AG04449 (cell line): Measurements from ENCODE around the gene BAHCC1.

Experiments
- CTCF ChIA-PET: fragments of 350-600 bp; formaldehyde crosslinking; extraction: SDS; loops from one replicate; lab custom pipeline; 2021; ENCODE audit warnings: antibody characterized with exemption; lab: Yijun Ruan, JAX
- POLR2A ChIA-PET: fragments of 400-600, 350-600 bp; formaldehyde crosslinking; extraction: SDS; loops from one replicate; lab custom pipeline; 2020; ENCODE audit warnings: antibody characterized with exemption, inconsistent platforms; lab: Yijun Ruan, JAX
- DNase-seq: peaks from one replicate; pipeline ENCODE4 v3.0.0-alpha.2; 2010; ENCODE audit warnings: low read depth, low spot score
- H3K4me3 ChIP-seq: 2 replicates; pipeline ENCODE4 v1.5.1; 2011; ENCODE audit warnings: low read depth, mild to moderate bottlenecking, control low read depth, low read length
- CTCF ChIP-seq: IDR thresholded peaks from one replicate; pipeline ENCODE4 v1.5.1; 2011; ENCODE audit warnings: mild to moderate bottlenecking, moderate library complexity, low read length, control low read depth, inconsistent platforms; ENCODE audit not compliant: insufficient read depth; ENCODE audit errors: missing control alignments

The BAHCC1 gene

GRCh38 chr17:81486199-81486810 is 91.0 kb downstream of the BAHCC1 start:
- ChIA-PET POLR2A (no interaction called here), CTCF (interaction anchor here (0.6 to 6.0 kb wide), 4 partner anchors 94 to 231 kb away, joined by 3 to 82 read pairs (median 3); no protein-coding TSS in a partner anchor)
- no peak for DNase-seq
- no peak for TF ChIP-seq CTCF
- H3K4me3 ChIP-seq: no peak overlapping the region

DNA sequence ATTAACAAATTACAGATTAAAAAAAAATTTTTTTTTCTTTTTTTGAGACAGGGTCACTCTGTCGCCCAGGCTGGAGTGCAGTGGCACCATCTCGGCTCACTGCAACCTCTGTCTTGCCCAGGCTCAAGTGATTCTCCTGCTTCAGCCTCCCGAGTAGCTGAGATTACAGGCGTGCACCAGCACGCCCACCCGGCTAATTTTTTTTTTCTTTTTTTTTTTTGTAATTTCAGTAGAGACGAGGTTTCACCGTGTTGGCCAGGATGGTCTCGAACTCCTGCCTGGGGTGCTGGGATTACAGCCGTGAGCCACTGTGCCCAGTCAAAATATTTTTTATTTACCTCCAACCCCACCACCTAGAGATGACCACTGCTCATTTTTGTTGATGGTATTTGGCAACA is 91.8 kb downstream of the BAHCC1 start:
- no peak for DNase-seq
- no peak for TF ChIP-seq CTCF
- POLR2A ChIA-PET: no interaction called here
- H3K4me3 ChIP-seq: no peak overlapping the region; the same call in 1 of the 2 replicates
- CTCF ChIA-PET: interaction anchor here (0.9 to 3.3 kb wide), 6 partner anchors 95 to 389 kb away, joined by 3 to 11 read pairs (median 4); no protein-coding TSS in a partner anchor

DNA sequence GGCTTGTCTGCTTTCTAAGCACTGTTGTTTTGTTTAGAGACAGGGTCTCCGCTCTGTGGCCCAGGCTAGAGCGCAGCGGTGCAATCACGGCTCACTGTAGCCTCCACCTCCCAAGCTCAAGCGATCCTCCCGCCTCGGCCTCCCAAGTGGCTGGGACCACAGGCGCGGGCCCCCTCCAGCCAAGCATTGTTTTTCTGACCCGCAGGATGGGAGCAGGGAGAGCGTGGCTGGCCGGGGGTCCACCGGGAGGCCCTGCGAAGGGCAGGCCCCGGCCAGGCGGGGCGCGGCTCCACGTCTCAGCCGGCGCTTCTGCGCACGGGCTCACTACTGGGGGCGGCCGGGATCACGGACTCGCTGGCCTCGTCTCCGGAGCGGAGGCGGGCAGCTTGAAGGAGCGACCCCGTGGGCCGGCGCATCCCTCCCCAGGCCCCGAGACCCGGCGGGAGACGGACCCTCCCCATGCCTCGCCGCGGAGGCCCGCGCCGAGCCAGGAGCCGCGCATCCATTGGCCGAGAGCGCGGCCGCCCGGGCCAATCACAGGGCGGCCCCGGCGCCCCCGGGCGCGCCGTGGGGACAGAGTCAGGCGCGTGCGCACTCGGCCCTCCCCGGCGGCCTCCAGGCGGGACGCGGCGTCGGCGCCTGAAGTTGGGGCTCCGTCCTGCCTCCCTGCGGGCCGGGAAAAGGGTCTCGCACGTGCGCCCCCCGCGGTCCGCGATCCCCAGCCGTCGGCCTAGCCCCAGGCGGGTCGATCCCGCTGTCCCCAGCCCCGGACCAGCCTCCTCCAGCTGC is 92.4 kb downstream of the BAHCC1 start:
- no peak for DNase-seq
- no peak for TF ChIP-seq CTCF
- ChIA-PET CTCF (interaction anchor here (1.0 to 3.3 kb wide), 6 partner anchors 93 to 390 kb away, joined by 3 to 11 read pairs (median 4); partner anchors contain the start of gene BAHCC1), POLR2A (no interaction called here)
- H3K4me3 ChIP-seq: peak overlapping the region; percentile 62

GRCh38 chr17:81488276-81488860 is 93.1 kb downstream of the BAHCC1 start:
- CTCF ChIA-PET: interaction anchor here (1.0 to 3.3 kb wide), 6 partner anchors 93 to 390 kb away, joined by 3 to 11 read pairs (median 4); partner anchors contain the start of gene BAHCC1
- no peak for DNase-seq
- POLR2A ChIA-PET: interaction anchor here (1.3 kb wide), 1 partner anchor 90 kb away, joined by 4 read pairs; no protein-coding TSS in a partner anchor
- no peak for TF ChIP-seq CTCF
- peak overlapping the region; percentile 62 for H3K4me3 ChIP-seq

- POLR2A ChIA-PET: interaction anchor here (0.7 to 1.3 kb wide), 3 partner anchors 11 to 91 kb away, joined by 4 to 5 read pairs (median 4); no protein-coding TSS in a partner anchor
- TF ChIP-seq CTCF: no peak
- CTCF ChIA-PET: interaction anchor here (1.7 to 3.3 kb wide), 3 partner anchors 112 to 238 kb away, joined by 5 to 11 read pairs (median 6); no protein-coding TSS in a partner anchor
- no peak overlapping the region; the same call in 1 of the 2 replicates for H3K4me3 ChIP-seq
- DNase-seq: no peak
These were observed 94.0 kb downstream of the BAHCC1 start for GRCh38 chr17:81489012-81489997.
